ENCODE measurements around the gene GPRC5C. TPM values are rescaled to one million over a fixed set of nuclear protein-coding genes. Genes with fewer than 3 reads are reported as not detected.

The GPRC5C gene
- total and polyA plus RNA-seq, 2 donors (not counting 3 experiments of a cell fraction or from before 2014, with no cell fraction given), result not detected

GRCh38 chr17:74417178-74418045, 14.5 kb upstream of the GPRC5C start:
- H3K4me3 ChIP-seq (replicated peaks in 1 of 3; ENCODE audit: insufficient read depth in 1 of 3, low read depth in 1 of 3, low read length in 3 of 3), result no peak overlapping the region
- H3K27ac ChIP-seq (ENCODE audit: insufficient read depth, low read depth, low read length), result no peak overlapping the region
- no peaks in the 10 kb centered on the region for H3K27me3 ChIP-seq (ENCODE audit: control insufficient read depth in 2 of 2, insufficient read depth in 2 of 2, low read length in 2 of 2)
- POLR2A ChIA-PET, result no interaction called here
- H3K4me2 ChIP-seq (ENCODE audit: insufficient read depth, low read length), result no peak overlapping the region
- CTCF ChIA-PET, result no interaction called here
- H3K9ac ChIP-seq (replicated peaks; ENCODE audit: extremely low read depth, insufficient read depth, low read length), result no peak overlapping the region
- no peaks in the 10 kb centered on the region for H3K36me3 ChIP-seq (ENCODE audit: control insufficient read depth in 2 of 2, extremely low read depth in 1 of 2, insufficient read depth in 2 of 2, low read length in 2 of 2)
- dilution Hi-C loops (cut with MboI; ENCODE audit: extremely low pct_ligation_motif_present, low sequenced_read_pairs), result no loop called here
- H2AFZ ChIP-seq (ENCODE audit: low read depth, low read length), result no peak overlapping the region
- H3K9me3 ChIP-seq (replicated peaks; ENCODE audit: control insufficient read depth, insufficient read depth, low read length), result no peaks in the 10 kb centered on the region
- intact Hi-C loops (cut with micrococcal nuclease), result no loop called here
- H3K79me2 ChIP-seq (ENCODE audit: control insufficient read depth, insufficient read depth, low read length), result no peaks in the 10 kb centered on the region
- H3K9me1 ChIP-seq (replicated peaks; ENCODE audit: control insufficient read depth, extremely low read depth, insufficient read depth, low read length), result no peaks in the 10 kb centered on the region
- no peak for DNase-seq (ENCODE audit: low read depth, low spot score)
- no TSS peak for BruUV-seq (replicated peaks)
- no peaks in the 10 kb centered on the region for H4K20me1 ChIP-seq (replicated peaks; ENCODE audit: control insufficient read depth, extremely low read depth, insufficient read depth, low read length)
- FAIRE-seq, result no peak
- no peaks in the 10 kb centered on the region for H3K4me1 ChIP-seq (ENCODE audit: control insufficient read depth, extremely low read depth, insufficient read depth, low read length)
- TF ChIP-seq POLR2AphosphoS5 (IDR thresholded peaks at IDR 0.05; ENCODE audit: insufficient read depth, low read depth, low read length), result no peak
- TF ChIP-seq JUN (IDR thresholded peaks at IDR 0.05; ENCODE audit: borderline replicate concordance, insufficient read depth, insufficient read length, low read depth), result no peak
- TF ChIP-seq POLR2A (IDR thresholded peaks at IDR 0.05; ENCODE audit: low read depth, low read length), result no peak
- TF ChIP-seq EZH2 (IDR thresholded peaks at IDR 0.05; ENCODE audit: borderline replicate concordance, low read depth, low read length, severe bottlenecking), result no peak
- TF ChIP-seq FOS (IDR thresholded peaks at IDR 0.05; ENCODE audit: borderline replicate concordance, insufficient read depth, low read length), result no peak
- no peak for TF ChIP-seq CTCF (IDR thresholded peaks at IDR 0.05; ENCODE audit: extremely low read depth in 1 of 2, insufficient read depth in 1 of 2, low read depth in 1 of 2, low read length in 2 of 2)
- TF ChIP-seq MAX (IDR thresholded peaks at IDR 0.05; ENCODE audit: insufficient read depth, insufficient read length), result no peak
